HCEC 1CT (cell line): ENCODE measurements around the gene EIF1AY.
"Not testable (repeated sequence)": the region's sequence is repeated elsewhere in the genome, so short reads cannot be mapped to it uniquely, and the experiment has no call there.

Experiments
- DNase-seq: peaks from one replicate; pipeline ENCODE4 v3.0.0-alpha.2; 2017

The EIF1AY gene

DNA sequence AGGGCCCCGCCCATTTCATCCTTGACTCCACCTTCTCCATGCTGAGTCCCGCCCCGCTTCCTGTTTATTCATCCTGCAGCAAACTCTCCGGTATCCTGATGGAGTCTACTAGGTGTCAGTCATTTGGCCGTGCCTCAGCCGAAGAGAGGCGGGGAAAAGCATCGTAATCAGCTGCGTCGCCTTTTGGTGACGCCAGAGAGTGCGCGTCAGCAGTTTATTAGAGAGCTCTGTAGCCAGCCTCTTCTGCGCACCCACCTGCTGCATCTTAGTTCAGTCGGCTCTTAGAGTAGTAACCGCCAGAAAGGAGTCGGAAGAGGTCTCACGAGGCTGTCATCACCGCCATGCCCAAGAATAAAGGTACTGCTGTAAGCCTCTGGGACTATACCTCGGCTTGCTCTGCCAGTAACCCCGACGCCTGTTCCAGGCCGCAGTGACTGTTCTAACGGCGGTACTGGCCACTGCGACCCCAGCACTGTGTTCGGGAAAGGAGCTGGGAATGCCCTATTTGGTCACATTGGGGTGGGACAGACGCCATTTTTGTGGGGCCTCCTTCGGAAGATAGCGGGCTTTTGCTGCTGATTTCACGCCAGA, at the start of gene EIF1AY:
TSS of gene EIF1AY (plus strand) at position 246 of the 591 bp plus-strand sequence. CDS start at position 342, 96 bp downstream.
- DNase-seq: peak; percentile 91

GRCh38 chrY:20528435-20528834, 47.1 kb upstream of the EIF1AY start:
- no peak for DNase-seq

- no peak for DNase-seq
Measured at GRCh38 chrY:20538186-20538585, 37.4 kb upstream of the EIF1AY start.

- DNase-seq: no peak
Measured at GRCh38 chrY:20538933-20539332, 36.6 kb upstream of the EIF1AY start.

DNA sequence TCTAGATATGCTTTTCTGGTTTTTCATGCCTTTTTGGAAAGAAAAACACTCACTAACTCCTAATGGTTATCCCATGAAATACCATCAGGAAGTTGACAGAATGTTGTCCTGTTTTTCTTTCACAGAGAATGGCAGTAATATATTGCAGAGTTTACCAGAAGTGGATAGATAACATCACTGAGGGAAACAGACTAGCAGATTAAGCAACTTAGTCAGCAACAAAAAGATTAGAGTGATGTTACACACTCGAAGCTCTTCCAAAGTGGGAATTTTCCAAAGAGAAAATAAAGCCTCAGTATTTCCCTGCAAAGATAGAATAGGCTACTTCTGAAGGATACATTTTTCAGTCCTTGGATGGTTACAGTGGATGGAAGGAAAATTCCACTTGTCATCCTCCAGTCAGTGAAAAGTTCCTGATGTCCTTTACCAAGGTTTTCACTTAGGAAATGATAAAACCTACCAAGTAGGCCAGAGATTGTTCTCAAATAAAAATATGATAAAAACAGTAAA, 31.1 kb upstream of the EIF1AY start:
- no peak for DNase-seq

DNA sequence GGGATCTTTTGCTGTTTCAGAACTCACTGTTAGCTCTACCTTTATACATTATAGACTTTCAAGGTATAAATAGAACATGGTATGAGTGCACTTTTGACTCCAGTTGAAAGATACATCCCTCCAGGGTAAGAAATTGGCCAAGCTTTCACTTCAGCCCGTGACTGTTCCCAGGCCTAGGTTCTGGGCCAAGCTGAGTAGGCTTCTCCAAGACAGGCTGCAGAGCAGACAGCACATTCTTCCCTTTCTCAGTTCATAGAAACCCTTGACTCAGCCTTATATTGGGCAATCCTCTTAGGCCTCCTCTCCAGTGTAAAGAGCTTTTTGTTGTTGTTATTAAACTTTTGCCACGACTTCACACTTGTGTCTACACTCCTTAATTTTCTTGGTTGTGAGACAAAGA, 29.5 kb upstream of the EIF1AY start:
- DNase-seq: no peak

GRCh38 chrY:20549289-20549688, 26.3 kb upstream of the EIF1AY start:
- DNase-seq: no peak

DNA sequence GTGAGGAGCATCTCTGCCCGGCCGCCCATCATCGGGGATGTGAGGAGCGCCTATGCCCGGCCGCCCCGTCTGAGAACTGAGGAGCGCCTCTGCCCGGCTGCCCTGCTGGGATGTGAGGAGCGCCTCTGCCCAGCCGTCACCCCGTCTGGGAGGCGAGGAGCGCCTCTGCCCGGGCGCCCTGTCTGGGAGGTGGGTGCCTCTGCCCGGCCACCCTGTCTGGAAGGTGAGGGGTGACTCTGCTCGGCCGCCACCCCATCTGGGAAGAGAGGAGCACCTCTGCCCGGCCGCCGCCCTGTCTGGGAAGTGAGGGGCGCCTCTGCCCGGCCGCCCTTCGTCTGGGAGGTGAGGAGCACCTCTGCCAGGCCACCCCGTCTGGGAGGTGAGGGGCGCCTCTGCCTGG, 23.7 kb upstream of the EIF1AY start:
- DNase-seq: no peak

GRCh38 chrY:20552764-20553323, 22.7 kb upstream of the EIF1AY start:
- not testable (repeated sequence) for DNase-seq

GRCh38 chrY:20555820-20556219, 19.8 kb upstream of the EIF1AY start:
- DNase-seq: no peak

DNA sequence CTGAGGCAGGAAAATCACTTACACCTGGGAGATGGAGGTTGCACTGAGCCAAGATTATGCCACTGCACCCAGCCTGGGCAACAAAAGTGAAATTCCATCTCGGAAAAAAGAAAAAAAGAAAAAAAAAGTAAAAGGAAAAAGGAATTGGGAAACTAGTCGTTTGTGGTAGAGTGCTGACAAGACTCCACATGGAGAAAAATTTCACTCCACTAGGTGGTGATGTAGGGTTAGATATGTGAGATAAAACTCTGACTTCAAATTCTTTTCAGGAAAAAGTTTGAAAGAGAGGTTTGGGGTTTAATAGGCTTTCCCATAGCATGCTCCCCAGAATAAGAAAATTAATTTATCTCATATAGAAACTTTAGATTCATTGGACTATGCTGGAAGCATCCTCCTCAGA, 16.9 kb upstream of the EIF1AY start:
- peak; percentile 1 for DNase-seq

- no peak for DNase-seq
Measured at GRCh38 chrY:20559873-20560512, 15.6 kb upstream of the EIF1AY start.

DNA sequence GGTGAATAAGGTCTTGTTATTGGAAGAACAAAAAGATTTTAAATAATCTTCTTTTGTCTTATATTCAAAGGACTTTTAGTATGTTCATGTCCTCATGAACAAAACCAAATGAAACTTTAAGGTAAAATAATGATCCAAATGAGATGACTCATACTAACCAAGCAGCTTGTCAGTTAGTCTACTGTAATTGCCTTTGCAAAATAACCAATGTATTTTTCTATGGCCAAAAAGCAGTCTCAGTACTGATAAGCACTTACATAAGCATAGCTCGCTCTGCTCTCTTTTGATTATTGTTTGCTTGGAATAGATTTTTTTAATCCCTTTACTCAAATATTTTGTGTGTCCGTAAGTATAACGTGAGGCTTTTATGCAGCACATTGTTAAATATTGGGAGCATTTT, 4.3 kb upstream of the EIF1AY start:
- DNase-seq: no peak

GRCh38 chrY:20576506-20576905, 930 bp downstream of the EIF1AY start:
- DNase-seq: peak; percentile 1

DNA sequence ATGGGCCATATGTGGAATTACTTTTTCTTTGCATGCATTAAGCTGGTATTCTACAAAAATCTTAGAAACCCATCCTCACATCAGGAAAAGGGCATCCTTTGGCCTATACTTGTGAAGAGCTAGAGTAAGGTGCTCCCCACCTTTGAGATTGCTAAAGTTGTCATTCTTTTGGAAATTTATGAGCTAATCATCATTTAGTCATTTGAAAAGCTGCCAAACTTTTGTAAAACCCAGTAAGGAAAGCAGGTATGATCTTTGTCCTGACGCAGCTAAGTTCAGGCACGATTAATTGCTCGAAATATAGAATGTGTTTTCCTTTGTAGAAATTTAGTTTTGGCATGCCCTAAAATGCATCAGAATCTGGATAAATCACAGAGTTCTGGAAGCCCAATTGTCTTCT, 2.6 kb downstream of the EIF1AY start:
- no peak for DNase-seq

GRCh38 chrY:20581687-20582086, 6.1 kb downstream of the EIF1AY start:
- no peak for DNase-seq

GRCh38 chrY:20586161-20586560, 10.6 kb downstream of the EIF1AY start:
- no peak for DNase-seq
